ENCODE measurements around the gene HTR5A.
A peak's percentile ranks its signal among the peaks of the same experiment; 100 is the strongest.
"Not testable (repeated sequence)": the region's sequence is repeated elsewhere in the genome, so short reads cannot be mapped to it uniquely, and the experiment has no call there.

The HTR5A gene

GRCh38 chr7:155069992-155070751 is at the start of gene HTR5A:
TSS of gene HTR5A (plus strand) at chr7:155070324. CDS start at chr7:155070900, 576 bp downstream.
- DNase-seq (ENCODE audit: low read depth), result peak; percentile 62
- peak within 1 kb of the TSS; percentile 24 for H3K4me3 ChIP-seq (ENCODE audit: low read depth, low read length)

DNA sequence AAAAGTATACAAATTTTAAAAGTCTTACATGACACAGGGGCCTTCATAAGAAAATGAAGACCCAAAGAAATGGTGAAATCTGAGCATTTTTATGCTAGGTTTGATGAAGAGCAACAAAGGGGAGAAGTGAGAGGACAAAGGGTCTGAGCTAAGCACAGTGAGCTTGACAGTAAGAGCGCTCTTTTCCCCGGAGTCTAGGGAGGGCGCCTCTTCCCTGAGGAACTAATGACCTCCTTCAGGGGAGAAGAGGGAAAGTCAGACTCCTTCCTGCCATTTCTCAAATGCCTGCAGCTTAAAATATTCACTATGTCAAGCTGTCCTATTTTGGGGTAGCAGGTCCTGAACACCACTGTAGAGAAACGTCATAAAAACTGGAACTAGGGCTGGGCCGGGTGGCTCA is 49.1 kb upstream of the HTR5A start:
- H3K4me3 ChIP-seq (ENCODE audit: low read depth, low read length), result no peak overlapping the region
- DNase-seq (ENCODE audit: low read depth), result no peak

- no peak for DNase-seq (ENCODE audit: low read depth)
- H3K4me3 ChIP-seq (ENCODE audit: low read depth, low read length), result no peak overlapping the region
Observed at GRCh38 chr7:155021699-155022145, 48.4 kb upstream of the HTR5A start.

- no peak overlapping the region for H3K4me3 ChIP-seq (ENCODE audit: low read depth, low read length)
- DNase-seq (ENCODE audit: low read depth), result no peak
Observed at GRCh38 chr7:155027879-155028278, 42.2 kb upstream of the HTR5A start.

DNA sequence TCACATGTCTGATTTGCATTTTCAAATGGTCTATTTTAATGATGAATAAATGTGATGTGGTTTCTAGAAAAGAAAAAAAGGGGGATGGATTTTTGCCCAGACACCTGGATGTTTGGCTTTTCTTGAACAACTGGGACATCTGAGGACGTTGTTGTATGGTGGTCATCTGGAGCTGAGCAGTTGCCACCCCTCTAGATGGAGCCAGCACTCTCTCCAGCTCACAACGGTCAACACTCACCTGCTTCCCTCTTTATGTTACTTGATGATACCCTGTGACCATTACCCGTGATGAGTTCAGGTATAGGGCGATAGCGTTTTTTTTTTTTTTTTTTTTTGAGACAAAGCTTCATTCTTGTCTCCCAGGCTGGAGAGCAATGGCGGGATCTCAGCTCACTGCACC is 37.1 kb upstream of the HTR5A start:
- no peak for DNase-seq (ENCODE audit: low read depth)
- H3K4me3 ChIP-seq (ENCODE audit: low read depth, low read length), result no peak overlapping the region

- not testable (repeated sequence) for H3K4me3 ChIP-seq (ENCODE audit: low read depth, low read length)
Observed at GRCh38 chr7:155034495-155034894, 35.6 kb upstream of the HTR5A start.

DNA sequence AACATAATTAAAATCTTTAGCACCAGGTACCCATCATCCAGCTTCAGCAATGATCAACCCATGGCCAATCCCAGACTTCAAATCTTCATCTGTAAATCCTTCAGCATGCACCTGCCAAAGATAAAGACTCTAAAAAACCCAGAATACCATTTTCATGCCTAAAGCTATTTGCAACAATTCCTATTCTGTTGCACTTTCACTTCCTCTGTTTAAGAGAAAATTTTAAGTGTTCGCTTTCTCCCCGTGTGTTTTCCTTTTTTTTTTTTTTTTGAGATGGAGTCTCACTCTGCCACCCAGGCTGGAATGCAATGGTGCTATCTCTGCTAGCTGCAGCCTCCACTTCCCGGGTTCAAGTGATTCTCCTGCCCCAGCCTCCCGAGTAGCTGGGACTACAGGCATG is 31.8 kb upstream of the HTR5A start:
- no peak for DNase-seq (ENCODE audit: low read depth)
- H3K4me3 ChIP-seq (ENCODE audit: low read depth, low read length), result no peak overlapping the region

More at GRCh38 chr7:155034495-155034894, 35.6 kb upstream of the HTR5A start:
- not testable (repeated sequence) for DNase-seq (ENCODE audit: low read depth)

- no peak for DNase-seq (ENCODE audit: low read depth)
- H3K4me3 ChIP-seq (ENCODE audit: low read depth, low read length), result no peak overlapping the region
Observed at GRCh38 chr7:155043756-155044155, 26.4 kb upstream of the HTR5A start.

GRCh38 chr7:155048006-155048405 is 22.1 kb upstream of the HTR5A start:
- DNase-seq (ENCODE audit: low read depth), result no peak
- no peak overlapping the region for H3K4me3 ChIP-seq (ENCODE audit: low read depth, low read length)

- H3K4me3 ChIP-seq (ENCODE audit: low read depth, low read length), result no peak overlapping the region
- no peak for DNase-seq (ENCODE audit: low read depth)
Observed at GRCh38 chr7:155051355-155051754, 18.8 kb upstream of the HTR5A start.

DNA sequence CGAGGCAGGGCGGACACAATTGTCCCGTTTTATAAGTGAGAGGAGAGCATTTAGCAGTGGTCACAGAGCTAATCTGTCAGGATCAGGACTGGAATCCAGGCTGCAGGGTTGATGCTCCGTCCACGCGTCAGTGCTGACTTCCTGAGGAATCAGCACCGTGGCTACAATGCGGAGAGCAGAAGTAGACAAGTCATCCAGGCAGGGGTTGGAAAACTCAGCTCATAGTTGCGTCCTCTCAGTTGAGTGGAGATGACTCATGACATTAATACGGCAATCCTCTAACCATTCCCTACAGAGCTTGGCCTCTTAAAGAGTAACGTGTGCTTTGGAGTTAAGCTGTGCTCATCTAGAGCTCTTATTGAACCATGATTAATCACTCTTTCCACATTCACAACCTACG is 17.1 kb upstream of the HTR5A start:
- H3K4me3 ChIP-seq (ENCODE audit: low read depth, low read length), result no peak overlapping the region
- no peak for DNase-seq (ENCODE audit: low read depth)

DNA sequence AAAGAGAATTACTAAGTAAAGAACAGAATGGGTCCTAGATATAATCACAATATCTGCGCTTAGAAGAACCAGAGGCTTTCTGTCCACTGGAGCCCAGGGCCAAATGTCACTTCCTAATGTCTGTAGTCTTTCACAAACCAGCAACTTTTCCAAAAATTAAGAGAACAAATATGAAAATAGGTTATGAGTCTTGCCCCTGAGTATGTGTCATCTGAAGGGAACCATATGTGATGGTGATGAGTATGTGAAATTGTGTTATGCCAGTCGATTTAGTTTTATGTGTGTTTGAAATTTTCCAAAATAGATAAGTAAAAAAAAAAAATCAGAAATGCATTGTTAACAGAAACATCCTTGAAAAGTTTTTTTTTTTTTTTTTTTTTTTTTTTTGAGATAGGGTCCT is 15.4 kb upstream of the HTR5A start:
- DNase-seq (ENCODE audit: low read depth), result no peak
- H3K4me3 ChIP-seq (ENCODE audit: low read depth, low read length), result no peak overlapping the region

DNA sequence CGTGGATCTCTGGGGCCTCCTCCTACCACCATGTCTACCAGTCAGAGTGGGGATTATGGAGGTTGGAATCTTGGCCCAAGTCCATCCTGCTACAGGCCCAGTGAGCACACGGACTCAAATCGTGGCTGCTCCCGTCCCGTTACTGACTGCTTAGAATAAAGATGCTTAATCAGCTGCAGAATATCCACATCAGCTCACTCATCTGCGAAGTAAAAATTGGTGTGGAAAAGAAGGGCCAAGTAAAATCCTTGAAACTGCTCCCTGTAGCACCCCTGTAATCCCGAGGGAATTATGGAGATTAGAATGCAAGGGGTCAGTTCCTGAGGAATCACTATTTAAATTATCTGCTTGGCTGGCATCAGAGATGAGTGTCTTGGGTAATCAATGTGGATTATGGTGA is 13.0 kb upstream of the HTR5A start:
- no peak for DNase-seq (ENCODE audit: low read depth)
- no peak overlapping the region for H3K4me3 ChIP-seq (ENCODE audit: low read depth, low read length)

GRCh38 chr7:155058896-155059295 is 11.2 kb upstream of the HTR5A start:
- no peak overlapping the region for H3K4me3 ChIP-seq (ENCODE audit: low read depth, low read length)
- no peak for DNase-seq (ENCODE audit: low read depth)

DNA sequence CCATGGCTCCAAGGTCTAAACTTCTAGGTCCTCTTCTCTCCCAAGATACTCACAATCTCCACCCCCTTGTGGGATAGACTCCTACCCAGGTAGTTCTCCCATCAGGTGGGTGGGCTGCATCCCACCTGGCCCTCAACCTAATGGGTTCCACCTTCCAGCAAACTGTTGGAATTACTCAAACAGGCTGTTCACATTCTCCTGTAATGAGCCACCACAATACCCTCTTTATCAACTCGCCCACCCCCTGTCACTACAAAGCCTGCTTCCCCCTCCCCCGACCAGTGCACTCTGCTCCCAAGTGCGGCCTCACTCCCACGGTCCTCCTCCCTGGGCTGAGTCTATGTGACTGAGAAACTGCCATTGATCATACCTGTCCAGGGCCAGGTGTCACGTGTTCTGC is 10.4 kb upstream of the HTR5A start:
- no peak overlapping the region for H3K4me3 ChIP-seq (ENCODE audit: low read depth, low read length)
- DNase-seq (ENCODE audit: low read depth), result no peak

DNA sequence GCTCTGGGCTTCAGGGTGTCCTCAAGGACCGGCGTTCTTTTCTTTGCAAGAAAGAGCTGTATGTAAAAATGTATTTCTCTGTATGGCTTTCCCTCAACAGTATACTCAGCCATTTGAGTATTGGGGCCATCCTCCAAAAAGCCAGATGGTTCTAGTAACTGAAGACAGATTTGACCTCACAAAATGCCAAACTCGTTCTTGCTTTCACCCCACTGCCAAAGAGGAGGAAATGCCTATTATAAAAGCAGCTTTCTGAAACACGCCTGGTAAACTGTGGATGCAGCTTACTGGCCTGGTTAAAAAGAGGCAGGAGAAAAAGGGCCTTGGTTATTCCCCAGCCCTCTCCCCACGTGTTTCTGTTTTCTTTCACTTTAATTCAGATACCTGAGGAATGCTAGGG is 7.7 kb upstream of the HTR5A start:
- no peak overlapping the region for H3K4me3 ChIP-seq (ENCODE audit: low read depth, low read length)
- no peak for DNase-seq (ENCODE audit: low read depth)

- no peak for DNase-seq (ENCODE audit: low read depth)
- no peak overlapping the region for H3K4me3 ChIP-seq (ENCODE audit: low read depth, low read length)
Observed at GRCh38 chr7:155064186-155064585, 5.9 kb upstream of the HTR5A start.

DNA sequence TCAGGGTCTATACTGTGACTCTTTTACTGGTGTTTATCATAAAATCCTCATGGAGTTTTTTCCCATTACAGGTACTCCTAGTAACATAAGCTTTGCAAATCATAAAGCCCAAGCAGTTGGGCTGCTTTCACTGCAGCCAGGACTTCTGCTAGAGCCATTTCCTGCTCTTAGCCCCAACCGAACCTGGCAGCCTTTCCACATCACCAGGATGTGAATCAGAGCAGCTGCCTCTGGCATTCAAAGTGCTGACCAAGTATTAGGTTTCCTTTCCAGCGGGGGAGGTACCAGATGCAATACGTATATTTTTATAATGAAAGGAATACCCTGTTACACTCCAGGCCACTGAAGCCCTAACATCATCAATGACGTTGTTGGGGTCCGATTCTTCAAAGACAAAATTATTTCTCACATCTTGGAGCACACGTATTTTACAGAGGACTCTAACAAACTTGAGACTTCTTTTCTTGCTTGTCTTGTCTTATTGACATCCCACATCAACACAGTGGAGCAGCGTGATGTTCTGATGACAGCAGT is 3.6 kb upstream of the HTR5A start:
- peak; percentile 75 for DNase-seq (ENCODE audit: low read depth)
- no peak overlapping the region for H3K4me3 ChIP-seq (ENCODE audit: low read depth, low read length)

DNA sequence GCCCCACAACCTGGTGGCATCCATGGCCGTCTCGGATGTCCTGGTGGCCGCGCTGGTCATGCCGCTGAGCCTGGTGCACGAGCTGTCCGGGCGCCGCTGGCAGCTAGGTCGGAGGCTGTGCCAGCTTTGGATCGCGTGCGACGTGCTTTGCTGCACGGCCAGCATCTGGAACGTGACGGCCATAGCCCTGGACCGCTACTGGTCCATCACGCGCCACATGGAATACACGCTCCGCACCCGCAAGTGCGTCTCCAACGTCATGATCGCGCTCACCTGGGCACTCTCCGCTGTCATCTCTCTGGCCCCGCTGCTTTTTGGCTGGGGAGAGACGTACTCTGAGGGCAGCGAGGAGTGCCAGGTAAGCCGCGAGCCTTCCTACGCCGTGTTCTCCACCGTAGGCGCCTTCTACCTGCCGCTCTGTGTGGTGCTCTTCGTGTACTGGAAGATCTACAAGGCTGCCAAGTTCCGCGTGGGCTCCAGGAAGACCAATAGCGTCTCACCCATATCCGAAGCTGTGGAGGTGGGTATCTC is 1.1 kb downstream of the HTR5A start:
- DNase-seq (ENCODE audit: low read depth), result no peak
- no peak overlapping the region for H3K4me3 ChIP-seq (ENCODE audit: low read depth, low read length)

GRCh38 chr7:155071916-155072571 is 1.9 kb downstream of the HTR5A start:
- DNase-seq (ENCODE audit: low read depth), result no peak

GRCh38 chr7:155073922-155074321 is 3.8 kb downstream of the HTR5A start:
- no peak for DNase-seq (ENCODE audit: low read depth)
- H3K4me3 ChIP-seq (ENCODE audit: low read depth, low read length), result no peak overlapping the region

More at GRCh38 chr7:155071916-155072571, 1.9 kb downstream of the HTR5A start:
- H3K4me3 ChIP-seq (ENCODE audit: low read depth, low read length), result no peak overlapping the region

All from skeletal muscle cell (primary cell).